Nephron progenitor cell (in vitro differentiated cells): ENCODE data around the gene CLIP1.

ENCODE experiments used
- DNase-seq: peaks from one replicate; pipeline ENCODE4 v3.0.0; 2021
- H3K27ac Mint-ChIP-seq: 2 replicates; pipeline ENCODE4 v1.8.0; 2021; ENCODE audit warnings: mild to moderate bottlenecking, moderate library complexity, mixed read lengths
- H3K27me3 Mint-ChIP-seq: 2 replicates; pipeline ENCODE4 v1.8.0; 2021; ENCODE audit warnings: mild to moderate bottlenecking, low read depth, mixed read lengths; ENCODE audit not compliant: poor library complexity
- H3K36me3 Mint-ChIP-seq: 2 replicates; pipeline ENCODE4 v1.8.0; 2021; ENCODE audit warnings: low read depth, mixed read lengths
- H3K4me1 Mint-ChIP-seq: 2 replicates; pipeline ENCODE4 v1.8.0; 2021; ENCODE audit warnings: mixed read lengths
- H3K4me3 Mint-ChIP-seq: 2 replicates; pipeline ENCODE4 v1.8.0; 2021; ENCODE audit warnings: mild to moderate bottlenecking, moderate library complexity, mixed read lengths
- H3K9me3 Mint-ChIP-seq: 2 replicates; pipeline ENCODE4 v1.8.0; 2021; ENCODE audit warnings: mild to moderate bottlenecking, moderate library complexity, mixed read lengths
- TF ChIP-seq, protein P1 (sequence below): fragments of 200-600 bp; sonication (generic); IDR thresholded peaks from 2 replicates; pipeline ENCODE4 v1.5.0; 2021; ENCODE audit warnings: antibody characterized with exemption

Gene CLIP1

DNA sequence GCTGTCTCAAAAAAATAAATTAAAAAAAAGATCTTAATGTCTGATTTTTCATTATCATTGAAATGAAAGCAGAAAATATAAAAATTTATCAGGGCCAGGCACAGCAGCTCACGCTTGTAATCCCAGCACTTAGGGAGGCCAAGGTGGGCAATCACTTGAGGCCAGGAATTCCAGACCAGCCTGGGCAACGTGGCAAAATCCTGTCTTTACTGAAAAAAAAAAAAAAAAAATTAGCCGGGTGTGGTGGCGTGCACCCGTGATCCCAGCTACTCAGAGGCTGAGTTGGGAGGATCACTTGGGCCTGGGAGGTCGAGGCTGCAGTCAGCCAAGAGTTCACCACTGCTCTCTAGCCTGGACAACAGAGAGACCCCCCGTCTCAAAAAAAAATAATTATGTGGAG, 37.6 kb upstream of the CLIP1 start:
- H3K9me3 Mint-ChIP-seq, result no peaks in the 10 kb centered on the region
- no peak for DNase-seq
- H3K27me3 Mint-ChIP-seq, result peaks cover 3% of the 10 kb centered on the region

DNA sequence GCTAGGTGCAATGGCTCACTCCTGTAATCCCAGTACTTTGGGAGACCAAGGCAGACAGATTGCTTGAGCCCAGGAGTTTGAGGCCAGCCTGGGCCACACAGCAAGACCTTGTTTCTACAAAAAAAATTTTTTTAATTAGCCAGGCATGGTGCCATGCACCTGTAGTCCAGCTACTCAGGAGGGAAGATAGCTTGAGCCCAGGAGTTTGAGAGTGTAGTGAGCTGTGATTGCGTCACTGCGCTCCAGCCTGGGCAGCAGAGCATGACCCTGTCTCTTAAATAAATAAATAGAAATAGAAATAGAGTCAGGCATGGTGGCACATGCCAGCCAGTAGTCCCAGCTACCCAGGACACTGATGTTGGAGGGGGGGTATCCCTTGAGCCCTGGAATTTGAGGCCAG, 36.7 kb upstream of the CLIP1 start:
- Mint-ChIP-seq H3K27me3 (peaks cover 3% of the 10 kb centered on the region), H3K4me3 (no peak overlapping the region), H3K36me3 (no peaks in the 10 kb centered on the region), H3K27ac (no peak overlapping the region), H3K4me1 (no peaks in the 10 kb centered on the region), H3K9me3 (no peaks in the 10 kb centered on the region)
- no peak for DNase-seq
- TF ChIP-seq, protein P1, sequence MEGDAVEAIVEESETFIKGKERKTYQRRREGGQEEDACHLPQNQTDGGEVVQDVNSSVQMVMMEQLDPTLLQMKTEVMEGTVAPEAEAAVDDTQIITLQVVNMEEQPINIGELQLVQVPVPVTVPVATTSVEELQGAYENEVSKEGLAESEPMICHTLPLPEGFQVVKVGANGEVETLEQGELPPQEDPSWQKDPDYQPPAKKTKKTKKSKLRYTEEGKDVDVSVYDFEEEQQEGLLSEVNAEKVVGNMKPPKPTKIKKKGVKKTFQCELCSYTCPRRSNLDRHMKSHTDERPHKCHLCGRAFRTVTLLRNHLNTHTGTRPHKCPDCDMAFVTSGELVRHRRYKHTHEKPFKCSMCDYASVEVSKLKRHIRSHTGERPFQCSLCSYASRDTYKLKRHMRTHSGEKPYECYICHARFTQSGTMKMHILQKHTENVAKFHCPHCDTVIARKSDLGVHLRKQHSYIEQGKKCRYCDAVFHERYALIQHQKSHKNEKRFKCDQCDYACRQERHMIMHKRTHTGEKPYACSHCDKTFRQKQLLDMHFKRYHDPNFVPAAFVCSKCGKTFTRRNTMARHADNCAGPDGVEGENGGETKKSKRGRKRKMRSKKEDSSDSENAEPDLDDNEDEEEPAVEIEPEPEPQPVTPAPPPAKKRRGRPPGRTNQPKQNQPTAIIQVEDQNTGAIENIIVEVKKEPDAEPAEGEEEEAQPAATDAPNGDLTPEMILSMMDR, result no peak

More for the DNA sequence above, 37.6 kb upstream of the CLIP1 start:
- H3K36me3 Mint-ChIP-seq, result no peaks in the 10 kb centered on the region
- H3K4me1 Mint-ChIP-seq, result no peaks in the 10 kb centered on the region
- H3K27ac Mint-ChIP-seq, result no peak overlapping the region
- TF ChIP-seq, protein P1, result no peak
- no peak overlapping the region for H3K4me3 Mint-ChIP-seq

- Mint-ChIP-seq H3K27me3 (peaks cover 3% of the 10 kb centered on the region), H3K4me1 (no peaks in the 10 kb centered on the region), H3K36me3 (no peaks in the 10 kb centered on the region), H3K9me3 (no peaks in the 10 kb centered on the region), H3K4me3 (no peak overlapping the region), H3K27ac (no peak overlapping the region)
- TF ChIP-seq, protein P1, result no peak
- no peak for DNase-seq
Measured at GRCh38 chr12:122458105-122459035, 35.9 kb upstream of the CLIP1 start.

- peaks cover 3% of the 10 kb centered on the region for H3K27me3 Mint-ChIP-seq
Measured at GRCh38 chr12:122457627-122458026, 35.2 kb upstream of the CLIP1 start.

DNA sequence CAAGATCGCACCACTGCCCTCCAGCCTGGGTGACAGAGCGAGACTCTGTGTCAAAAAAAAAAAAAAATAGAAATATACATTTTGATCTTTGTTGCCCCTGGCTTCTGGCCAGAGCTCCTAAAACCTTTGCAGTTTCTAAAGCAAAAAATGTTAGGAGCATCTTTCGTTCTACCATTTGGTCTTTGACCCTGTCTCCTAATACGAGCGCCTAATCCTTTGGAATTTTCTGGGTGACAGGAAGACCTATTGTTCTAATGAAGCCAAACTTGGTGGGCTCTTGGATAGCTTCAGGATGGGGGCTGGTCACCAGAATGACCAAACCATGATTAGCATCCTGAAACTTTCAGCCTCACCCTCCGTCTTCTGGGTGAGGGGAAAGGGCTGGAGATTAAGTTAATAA, 32.3 kb upstream of the CLIP1 start:
- peaks cover 1% of the 10 kb centered on the region for H3K27me3 Mint-ChIP-seq
- TF ChIP-seq, protein P1, result no peak
- H3K4me1 Mint-ChIP-seq, result no peaks in the 10 kb centered on the region
- no peak overlapping the region for H3K27ac Mint-ChIP-seq
- no peaks in the 10 kb centered on the region for H3K36me3 Mint-ChIP-seq
- no peaks in the 10 kb centered on the region for H3K9me3 Mint-ChIP-seq
- H3K4me3 Mint-ChIP-seq, result no peak overlapping the region
- no peak for DNase-seq

More at GRCh38 chr12:122457627-122458026, 35.2 kb upstream of the CLIP1 start:
- TF ChIP-seq, protein P1, result no peak
- H3K4me3 Mint-ChIP-seq, result no peak overlapping the region
- no peaks in the 10 kb centered on the region for H3K4me1 Mint-ChIP-seq
- DNase-seq, result no peak
- no peaks in the 10 kb centered on the region for H3K9me3 Mint-ChIP-seq
- H3K27ac Mint-ChIP-seq, result no peak overlapping the region
- no peaks in the 10 kb centered on the region for H3K36me3 Mint-ChIP-seq
